ENCODE data around the gene GDPD5. TPM values are rescaled to one million over a fixed set of nuclear protein-coding genes. Genes with fewer than 3 reads are reported as not detected.

GDPD5 gene
- total and polyA plus RNA-seq, 9 of the 15 experiments (the other 6 are each of a cell fraction or from before 2014, with no cell fraction given): 0.32 to 27.3 (median 8.0) TPM

- peak in 1 of 2 experiments; percentile 86; a peak in 2 of 4 replicates for TF ChIP-seq BCLAF1 (IDR thresholded peaks at IDR 0.05; ENCODE audit: borderline replicate concordance in 1 of 2, control insufficient read depth in 1 of 2, low read depth in 2 of 2, low read length in 1 of 2)
- TF ChIP-seq ADNP (tag; IDR thresholded peaks at IDR 0.05): no peak
- TF ChIP-seq POLR3G (IDR thresholded peaks at IDR 0.05; ENCODE audit: extremely low read depth, insufficient read length, insufficient replicate concordance): no peak
- peak; percentile 96 for TF ChIP-seq DPF2 (IDR thresholded peaks at IDR 0.05)
- no peak for TF ChIP-seq ZNF780A (CRISPR knock-in tag; IDR thresholded peaks at IDR 0.05)
- no peak for TF ChIP-seq MXD1 (CRISPR knock-in tag; IDR thresholded peaks at IDR 0.05; ENCODE audit: borderline replicate concordance, poor library complexity, severe bottlenecking)
- no peak for TF ChIP-seq HOMEZ (CRISPR knock-in tag; IDR thresholded peaks at IDR 0.05)
- no peak for TF ChIP-seq FOXA3 (CRISPR knock-in tag; conservative IDR thresholded peaks at IDR 0.05 in 1 of 2, IDR thresholded peaks at IDR 0.05 in 1 of 2)
- TF ChIP-seq HDAC8 (tag; IDR thresholded peaks at IDR 0.05): no peak
These were observed 8.7 kb upstream of the GDPD5 start (continued) for GRCh38 chr11:75534259-75535069.
